KBM-7 (cell line): ENCODE results near the gene BPIFB2.
"Not testable (repeated sequence)": the region's sequence is repeated elsewhere in the genome, so short reads cannot be mapped to it uniquely, and the experiment has no call there.

Experiments
- DNase-seq: peaks from one replicate; pipeline ENCODE4 v3.0.0-alpha.2; 2015
- in situ Hi-C: fragments of 300-500 bp; cut with MboI; formaldehyde crosslinking; loops from 2 replicates; pipeline ENCODE4 v1.14.3; 2020; ENCODE audit warnings: low sequenced_read_pairs, low pct_unique_long_range_greater_than_20kb, mixed read lengths

The BPIFB2 gene

GRCh38 chr20:33007376-33008335 is at the start of gene BPIFB2:
Gene BPIFB2, plus strand, starts transcription at chr20:33007704. Its CDS starts 871 bp downstream, at chr20:33008575.
- in situ Hi-C loops: no loop called here
- DNase-seq: no peak

GRCh38 chr20:32958574-32958973 is 48.9 kb upstream of the BPIFB2 start:
- no peak for DNase-seq
- in situ Hi-C loops: no loop called here

- no peak for DNase-seq
- in situ Hi-C loops: no loop called here
Measured at GRCh38 chr20:32959351-32960221, 47.9 kb upstream of the BPIFB2 start.

- in situ Hi-C loops: no loop called here
- no peak for DNase-seq
Measured at GRCh38 chr20:32960222-32960518, 47.3 kb upstream of the BPIFB2 start.

- in situ Hi-C loops: no loop called here
- DNase-seq: no peak
Measured at GRCh38 chr20:32960849-32961731, 46.4 kb upstream of the BPIFB2 start.

GRCh38 chr20:32962053-32962452 is 45.5 kb upstream of the BPIFB2 start:
- no peak for DNase-seq
- in situ Hi-C loops: no loop called here

- in situ Hi-C loops, DNase-seq: not testable (repeated sequence)
Measured at GRCh38 chr20:32962646-32963045, 44.9 kb upstream of the BPIFB2 start.

- no peak for DNase-seq
- in situ Hi-C loops: no loop called here
Measured at GRCh38 chr20:32963176-32963575, 44.3 kb upstream of the BPIFB2 start.

GRCh38 chr20:32964575-32964974 is 42.9 kb upstream of the BPIFB2 start:
- in situ Hi-C loops: no loop called here
- no peak for DNase-seq

GRCh38 chr20:32965115-32965514 is 42.4 kb upstream of the BPIFB2 start:
- no peak for DNase-seq
- in situ Hi-C loops: no loop called here

- no peak for DNase-seq
- in situ Hi-C loops: no loop called here
Measured at GRCh38 chr20:32965581-32966373, 41.7 kb upstream of the BPIFB2 start.

GRCh38 chr20:32966382-32966781 is 41.1 kb upstream of the BPIFB2 start:
- DNase-seq: no peak

GRCh38 chr20:32966881-32967781 is 40.4 kb upstream of the BPIFB2 start:
- in situ Hi-C loops: no loop called here
- no peak for DNase-seq

More at GRCh38 chr20:32966382-32966781, 41.1 kb upstream of the BPIFB2 start:
- in situ Hi-C loops: no loop called here

GRCh38 chr20:32967961-32968457 is 39.5 kb upstream of the BPIFB2 start:
- DNase-seq: no peak
- in situ Hi-C loops: no loop called here

- in situ Hi-C loops: no loop called here
- no peak for DNase-seq
Measured at GRCh38 chr20:32968478-32969241, 38.8 kb upstream of the BPIFB2 start.

- in situ Hi-C loops: no loop called here
Measured at GRCh38 chr20:32969356-32970114, 38.0 kb upstream of the BPIFB2 start.

More at GRCh38 chr20:32969356-32970114, 38.0 kb upstream of the BPIFB2 start:
- DNase-seq: no peak
